GM23248 (cell line): ENCODE results near the gene SLF2.

Source experiments
- EZH2 ChIP-seq: fragments of 200-600 bp; sonication (generic); IDR thresholded peaks from 2 replicates; pipeline ENCODE4 v1.6.1; 2018; ENCODE audit warnings: antibody characterized with exemption, mild to moderate bottlenecking; ENCODE audit not compliant: insufficient read depth, poor library complexity, severe bottlenecking
- EZH2phosphoT487 ChIP-seq: fragments of 200-600 bp; sonication (generic); IDR thresholded peaks from 2 replicates; pipeline ENCODE4 v1.6.1; 2018; ENCODE audit warnings: antibody characterized with exemption, moderate library complexity, mild to moderate bottlenecking, low read depth; ENCODE audit not compliant: insufficient read depth

GRCh38 chr10:100967332-100967731 is 54.6 kb downstream of the SLF2 start:
- no peak for TF ChIP-seq EZH2phosphoT487
- TF ChIP-seq EZH2: no peak
